ENCODE results near the gene MAP3K7. TPM values are rescaled to one million over a fixed set of nuclear protein-coding genes. Genes with fewer than 3 reads are reported as not detected.
A peak's percentile ranks its signal among the peaks of the same experiment; 100 is the strongest.

The MAP3K7 gene
- total RNA-seq, 1 donor from 2014 or later = 21.9 TPM

- no peak overlapping the region for H3K4me3 ChIP-seq (ENCODE audit: low read depth, low read length)
- no peak for DNase-seq (ENCODE audit: low read depth)
- no peak for TF ChIP-seq CTCF (conservative IDR thresholded peaks at IDR 0.05; ENCODE audit: low read depth, low read length)
Measured at GRCh38 chr6:90514496-90514895, 72.4 kb downstream of the MAP3K7 start.

- no peak for TF ChIP-seq CTCF (conservative IDR thresholded peaks at IDR 0.05; ENCODE audit: low read depth, low read length)
- no peak for DNase-seq (ENCODE audit: low read depth)
Measured at GRCh38 chr6:90508753-90509152, 78.1 kb downstream of the MAP3K7 start.

GRCh38 chr6:90502866-90503407 lies 83.9 kb downstream of the MAP3K7 start:
- DNase-seq (ENCODE audit: low read depth) = no peak
- no peak overlapping the region for H3K4me3 ChIP-seq (ENCODE audit: low read depth, low read length)
- TF ChIP-seq CTCF (conservative IDR thresholded peaks at IDR 0.05; ENCODE audit: low read depth, low read length) = no peak

More at GRCh38 chr6:90508753-90509152, 78.1 kb downstream of the MAP3K7 start:
- H3K4me3 ChIP-seq (ENCODE audit: low read depth, low read length) = no peak overlapping the region

- TF ChIP-seq CTCF (conservative IDR thresholded peaks at IDR 0.05; ENCODE audit: low read depth, low read length) = no peak
- H3K4me3 ChIP-seq (ENCODE audit: low read depth, low read length) = no peak overlapping the region
- DNase-seq (ENCODE audit: low read depth) = no peak
Measured at GRCh38 chr6:90502381-90502780, 84.5 kb downstream of the MAP3K7 start.

- DNase-seq (ENCODE audit: low read depth) = no peak
- H3K4me3 ChIP-seq (ENCODE audit: low read depth, low read length) = no peak overlapping the region
- no peak for TF ChIP-seq CTCF (conservative IDR thresholded peaks at IDR 0.05; ENCODE audit: low read depth, low read length)
Measured at GRCh38 chr6:90500458-90500857, 86.4 kb downstream of the MAP3K7 start.

GRCh38 chr6:90497411-90497810 lies 89.5 kb downstream of the MAP3K7 start:
- DNase-seq (ENCODE audit: low read depth) = no peak
- TF ChIP-seq CTCF (conservative IDR thresholded peaks at IDR 0.05; ENCODE audit: low read depth, low read length) = peak; percentile 10

GRCh38 chr6:90496258-90497016 lies 90.4 kb downstream of the MAP3K7 start:
- H3K4me3 ChIP-seq (ENCODE audit: low read depth, low read length) = no peak overlapping the region
- DNase-seq (ENCODE audit: low read depth) = no peak
- TF ChIP-seq CTCF (conservative IDR thresholded peaks at IDR 0.05; ENCODE audit: low read depth, low read length) = no peak

More at GRCh38 chr6:90497411-90497810, 89.5 kb downstream of the MAP3K7 start:
- no peak overlapping the region for H3K4me3 ChIP-seq (ENCODE audit: low read depth, low read length)
